SK-N-SH (cell line): Measurements from ENCODE around the gene REC8.

ENCODE experiments used
- CTCF ChIP-seq: fragments of 200-600 bp; sonication (generic); IDR thresholded peaks from 2 replicates; pipeline ENCODE4 v1.6.1; 2017; ENCODE audit warnings: antibody characterized with exemption, mild to moderate bottlenecking, moderate library complexity
- EP300 ChIP-seq, 2 experiments: IDR thresholded peaks; 2 replicates each; pipeline versions ENCODE4 v1.4.0 to v1.6.1; 2012; ENCODE audit warnings: borderline replicate concordance in 1 of 2, low read depth in 1 of 2, low read length in 1 of 2
- EZH2phosphoT487 ChIP-seq: fragments of 200-600 bp; sonication (generic); IDR thresholded peaks from 2 replicates; pipeline ENCODE4 v1.6.1; 2017; ENCODE audit warnings: low read depth, mixed run types, mild to moderate bottlenecking, antibody characterized with exemption, moderate library complexity, borderline replicate concordance
- GABPA ChIP-seq: IDR thresholded peaks from 2 replicates; pipeline ENCODE4 v1.4.0; 2012; ENCODE audit warnings: low read depth, mild to moderate bottlenecking
- IRF3 ChIP-seq: fragments of 150-350 bp; IDR thresholded peaks from 2 replicates; pipeline ENCODE4 v1.6.1; 2016; ENCODE audit warnings: mild to moderate bottlenecking, low read depth, low read length

- TF ChIP-seq CTCF (no peak), EZH2phosphoT487 (no peak), GABPA (no peak), IRF3 (no peak), EP300 (IDR thresholded peaks at IDR 0.05; ENCODE audit: borderline replicate concordance in 1 of 2, low read depth in 1 of 2, low read length in 1 of 2) (no peak)
Measured at GRCh38 chr14:24194873-24195185, 22.9 kb downstream of the REC8 start.
